Psoas muscle (tissue), 8 donors: Measurements from ENCODE around the gene CROCC. TPM values are rescaled to one million over a fixed set of nuclear protein-coding genes. Genes with fewer than 3 reads are reported as not detected.

ENCODE experiments used
- ATAC-seq, 4 donors: fragments of 200-7000 bp; cut with Tn5 transposase; one replicate each; pipeline ENCODE4 v1.9.1; 2020; ENCODE audit warnings: moderate library complexity in 3 of 4, mild to moderate bottlenecking in 2 of 4
- DNase-seq, 2 donors: peaks; one replicate each; pipeline ENCODE4 v3.0.0-alpha.2; 2020
- H3K27ac ChIP-seq: fragments of 200-600 bp; one replicate; pipeline ENCODE4 v1.8.0; 2022
- H3K27me3 ChIP-seq, 3 donors: fragments of 200-600 bp in 1 of 3; one replicate each; pipeline versions ENCODE4 v1.6.1 to v1.8.0; 2013 to 2022; ENCODE audit warnings: low read length in 2 of 3, mild to moderate bottlenecking in 2 of 3, moderate library complexity in 1 of 3; ENCODE audit not compliant: insufficient read depth in 3 of 3
- H3K36me3 ChIP-seq, 2 donors: fragments of 200-600 bp in 1 of 2; one replicate each; pipeline versions ENCODE4 v1.6.1 to v1.8.0; 2013 to 2022; ENCODE audit warnings: low read depth in 1 of 2, mild to moderate bottlenecking in 1 of 2, moderate library complexity in 1 of 2; ENCODE audit not compliant: insufficient read depth in 1 of 2
- H3K4me1 ChIP-seq: fragments of 200-600 bp; one replicate; pipeline ENCODE4 v1.8.0; 2022
- H3K4me3 ChIP-seq: fragments of 200-600 bp; one replicate; pipeline ENCODE4 v1.8.0; 2022; ENCODE audit warnings: mild to moderate bottlenecking
- H3K9me3 ChIP-seq: fragments of 200-600 bp; one replicate; pipeline ENCODE4 v1.8.0; 2022
- CTCF ChIP-seq: fragments of 200-600 bp; IDR thresholded peaks from one replicate; pipeline ENCODE4 v1.8.0; 2022; ENCODE audit warnings: antibody characterized with exemption
- WGBS, 3 donors: extraction: QIAGEN DNeasy Blood & Tissue Kit; methylation state at CpG; one replicate each; pipeline versions ENCODE4 v1.1.6 to v1.1.7; 2013; 5-methylcytosine and 5-hydroxymethylcytosine counted together
- intact Hi-C, 2 donors: fragments of 100-400 bp; cut with DNase I; formaldehyde crosslinking; loops; one replicate each; pipeline versions ENCODE4 v1.11.0 to v1.14.2; 2022
- polyA plus RNA-seq, 3 donors: library from polyadenylated mRNA; stranded (reverse); fragments of 200-250 nt; gene quantifications; one replicate each; pipeline ENCODE4 v1.2.3, GENCODE V29; 2013
- total RNA-seq, 4 donors: library from RNA; stranded (reverse); fragmentation: NEBNext Ultra II Directional in 2 of 4; extraction: Animal tissue kit (Norgen Biotek cat#: 25700) in 2 of 4; gene quantifications; one replicate each; pipeline versions ENCODE4 v1.2.1 to v1.2.4, GENCODE V29; 2021 to 2023
- donor health status: healthy with polysubstance abuse.
- donor health status: DM: no; HTN: no; CAD: no; lungs with moderate emphysema.
- donor health status: Bipolar disorder and iron deficiency.
- donor health status: healthy.
- donor health status: DM: yes; HTN: yes; CAD: no.
- donor health status: DM: no; HTN: no; CAD: no.
- donor health status: DM: no; HTN: no; CAD: no.
- donor health status: DM: yes; HTN: yes; CAD: no.

The CROCC gene
- total and polyA plus RNA-seq, 7 donors = 3.1 to 6.5 (median 4.8) TPM

GRCh38 chr1:17001760-17002523 is 80.2 kb downstream of the CROCC start:
- intact Hi-C loops = no loop called here
- Histone ChIP-seq H3K4me3 (no peak overlapping the region), H3K9me3 (no peaks in the 10 kb centered on the region), H3K27me3 (no peaks in the 10 kb centered on the region), H3K4me1 (peaks cover 5% of the 10 kb centered on the region), H3K27ac (no peak overlapping the region), H3K36me3 (peaks cover 0 to 75% of the 10 kb centered on the region in 2 donors)
- no peak for TF ChIP-seq CTCF
- WGBS, 3 donors = 89 to 93% (median 91%) methylated on average over 14 to 19 of the region's 19 CpGs
- no peak for ATAC-seq
- no peak for DNase-seq

DNA sequence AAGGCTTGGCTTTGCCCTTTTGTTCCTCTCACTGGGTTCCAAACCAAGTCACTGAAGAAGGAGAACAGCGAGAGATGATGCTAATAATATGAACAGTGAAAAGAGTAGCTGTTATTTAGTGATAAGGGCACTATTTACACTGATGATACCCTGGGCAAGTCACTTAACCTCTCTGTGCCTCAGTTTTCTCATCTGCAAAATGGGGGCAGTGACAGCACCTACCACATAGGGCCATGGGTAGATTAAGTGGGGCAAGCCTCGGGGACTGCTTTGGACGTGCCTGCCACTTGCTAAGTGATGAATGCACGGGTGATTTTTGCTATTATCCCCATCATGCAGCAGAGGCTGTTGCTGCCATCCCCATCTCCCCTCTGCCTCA is 80.8 kb downstream of the CROCC start:
- Histone ChIP-seq H3K36me3 (peaks cover 0 to 73% of the 10 kb centered on the region in 2 donors), H3K4me1 (peaks cover 5% of the 10 kb centered on the region), H3K27me3 (no peaks in the 10 kb centered on the region), H3K4me3 (no peak overlapping the region), H3K27ac (no peak overlapping the region), H3K9me3 (no peaks in the 10 kb centered on the region)
- no peak for ATAC-seq
- DNase-seq = no peak
- no peak for TF ChIP-seq CTCF
- 84 to 92% (median 91%) methylated on average over 4 of the region's 4 CpGs for WGBS, 3 donors
- intact Hi-C loops = no loop called here

- TF ChIP-seq CTCF = no peak
- ATAC-seq = no peak
- intact Hi-C loops = no loop called here
- Histone ChIP-seq H3K4me1 (peaks cover 5% of the 10 kb centered on the region), H3K4me3 (no peak overlapping the region), H3K27me3 (no peaks in the 10 kb centered on the region), H3K27ac (peak overlapping the region; percentile 80), H3K36me3 (peaks cover 0 to 55% of the 10 kb centered on the region in 2 donors), H3K9me3 (no peaks in the 10 kb centered on the region)
- 92 to 93% (median 92%) methylated on average over 22 to 24 of the region's 24 CpGs for WGBS, 3 donors
- DNase-seq = peak in 1 of 2 donors; percentile 49
These were observed 83.0 kb downstream of the CROCC start for GRCh38 chr1:17004466-17005364.

DNA sequence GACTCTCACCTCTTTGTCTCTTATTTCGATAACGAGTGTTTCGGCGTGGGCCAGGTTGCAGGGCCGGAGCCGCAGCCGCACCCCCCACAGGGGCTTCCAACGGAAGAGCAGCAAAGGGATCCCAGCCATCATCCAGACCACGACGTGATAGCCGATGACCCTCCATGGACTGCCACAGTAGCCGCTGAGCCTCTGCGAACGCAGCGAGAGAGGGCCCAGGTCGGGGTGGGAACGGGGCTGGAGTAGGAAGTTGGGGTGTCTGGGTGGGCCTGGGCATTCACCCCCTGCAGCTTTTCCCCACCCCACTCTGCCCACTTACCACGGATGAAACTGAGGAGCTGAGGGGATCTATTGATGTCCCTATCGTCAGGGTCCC is 83.6 kb downstream of the CROCC start:
- H3K27me3 ChIP-seq = no peaks in the 10 kb centered on the region
- H3K27ac ChIP-seq = no peak overlapping the region
- no peaks in the 10 kb centered on the region for H3K9me3 ChIP-seq
- no peak for ATAC-seq
- H3K4me1 ChIP-seq = peaks cover 8% of the 10 kb centered on the region
- peaks cover 0 to 49% of the 10 kb centered on the region in 2 donors for H3K36me3 ChIP-seq
- WGBS, 3 donors = 91 to 92% (median 92%) methylated on average over 19 of the region's 19 CpGs
- intact Hi-C loops = no loop called here
- no peak overlapping the region for H3K4me3 ChIP-seq
- no peak for TF ChIP-seq CTCF
- DNase-seq = peak in 1 of 2 donors; percentile 35
